CD4-positive, alpha-beta memory T cell (primary cell): ENCODE results near the gene CDC14B. TPM values are rescaled to one million over a fixed set of nuclear protein-coding genes. Genes with fewer than 3 reads are reported as not detected.
"Not testable (repeated sequence)": the region's sequence is repeated elsewhere in the genome, so short reads cannot be mapped to it uniquely, and the experiment has no call there.

Source experiments
- CTCF ChIA-PET: fragments of 350-600 bp; sonication (Branson Sonifier 250); formaldehyde crosslinking; loops from one replicate; lab custom pipeline; 2021; ENCODE audit warnings: inconsistent platforms; ENCODE audit not compliant: partially characterized antibody; lab: Charles Lee
- POLR2A ChIA-PET: fragments of 350-600 bp; sonication (Branson Sonifier 250); formaldehyde crosslinking; loops from one replicate; lab custom pipeline; 2021; ENCODE audit not compliant: partially characterized antibody; lab: Charles Lee
- DNase-seq, 5 donors: peaks; one replicate each; pipeline versions ENCODE4 v3.0.0 to v3.0.0-alpha.2; 2020 to 2022; ENCODE audit warnings: mixed read lengths in 1 of 5
- H3K27ac ChIP-seq: one replicate; pipeline ENCODE4 v1.7.0; 2013; ENCODE audit warnings: low read depth, low read length
- H3K27me3 ChIP-seq: 2 replicates; pipeline ENCODE4 v1.7.0; 2013; ENCODE audit warnings: mild to moderate bottlenecking, low read length, moderate library complexity; ENCODE audit not compliant: insufficient read depth
- H3K36me3 ChIP-seq: 2 replicates; pipeline ENCODE4 v1.7.0; 2013; ENCODE audit warnings: mild to moderate bottlenecking, low read length, moderate library complexity; ENCODE audit not compliant: insufficient read depth
- H3K4me1 ChIP-seq: 2 replicates; pipeline ENCODE4 v1.7.0; 2013; ENCODE audit warnings: mild to moderate bottlenecking, low read length, moderate library complexity; ENCODE audit not compliant: insufficient read depth
- H3K4me3 ChIP-seq, 2 donors: one replicate each; pipeline ENCODE4 v1.7.0; 2013; ENCODE audit warnings: low read length in 2 of 2, mild to moderate bottlenecking in 1 of 2
- H3K9me3 ChIP-seq, 2 donors: one replicate each; pipeline ENCODE4 v1.7.0; 2013; ENCODE audit warnings: low read length in 2 of 2, control low read depth in 1 of 2; ENCODE audit not compliant: control insufficient read depth in 1 of 2
- H3K27ac Mint-ChIP-seq, 7 donors: one replicate each; pipeline ENCODE4 v1.8.0; 2020 to 2021; ENCODE audit warnings: mixed read lengths in 7 of 7, mild to moderate bottlenecking in 6 of 7, inconsistent platforms in 3 of 7, moderate library complexity in 3 of 7
- H3K27me3 Mint-ChIP-seq, 2 donors: one replicate each; pipeline ENCODE4 v1.8.0; 2020 to 2021; ENCODE audit warnings: mixed read lengths in 2 of 2
- H3K36me3 Mint-ChIP-seq, 2 donors: one replicate each; pipeline ENCODE4 v1.8.0; 2020 to 2021; ENCODE audit warnings: mixed read lengths in 2 of 2, inconsistent platforms in 1 of 2, mild to moderate bottlenecking in 1 of 2
- H3K4me1 Mint-ChIP-seq, 4 donors: one replicate each; pipeline ENCODE4 v1.8.0; 2020 to 2021; ENCODE audit warnings: mixed read lengths in 4 of 4, mild to moderate bottlenecking in 1 of 4
- H3K4me3 Mint-ChIP-seq, 8 donors: one replicate each; pipeline ENCODE4 v1.8.0; 2020 to 2021; ENCODE audit warnings: mixed read lengths in 8 of 8, mild to moderate bottlenecking in 7 of 8, moderate library complexity in 6 of 8, inconsistent platforms in 3 of 8
- H3K9me3 Mint-ChIP-seq, 8 donors: one replicate each; pipeline ENCODE4 v1.8.0; 2020 to 2021; ENCODE audit warnings: mixed read lengths in 8 of 8, mild to moderate bottlenecking in 5 of 8, inconsistent platforms in 3 of 8, moderate library complexity in 1 of 8
- intact Hi-C: fragments of 100-400 bp; cut with micrococcal nuclease; formaldehyde crosslinking; loops from one replicate; pipeline ENCODE4 v1.15.1; 2023
- polyA plus RNA-seq, 2 donors: library from polyadenylated mRNA; unstranded; fragments of 300-500 nt; fragmentation: Illumina TruSeq; gene quantifications; one replicate each; pipeline ENCODE4 v1.2.3, GENCODE V29; 2021
- total RNA-seq, 2 experiments: library from RNA; stranded (reverse); gene quantifications; one replicate each; pipeline ENCODE4 v1.2.3, GENCODE V29; 2021

The CDC14B gene
- total RNA-seq (10 to 100 TPM; 15.8 to 17.1 TPM), polyA plus RNA-seq (10 to 100 TPM; 10.6 to 10.7 TPM)

GRCh38 chr9:96619491-96620180, at the start of gene CDC14B:
Gene CDC14B, minus strand, starts transcription at chr9:96619843. Its CDS starts 465 bp downstream, at chr9:96619378.
- peaks cover 8% of the 10 kb centered on the region for H3K27me3 ChIP-seq
- peaks cover 4 to 6% (median 6%) of the 10 kb centered on the region in 4 donors for H3K4me1 Mint-ChIP-seq
- H3K4me3 Mint-ChIP-seq, result peak within 1 kb of the TSS; percentile 62 to 83 (median 80)
- H3K9me3 Mint-ChIP-seq, result peaks cover 0 to 1% (median 0%) of the 10 kb centered on the region in 8 donors
- peaks cover 20 to 31% of the 10 kb centered on the region in 2 donors for H3K27me3 Mint-ChIP-seq
- POLR2A ChIA-PET, result interaction anchor here (1.8 kb wide), 2 partner anchors 53 to 170 kb away, joined by 5 to 7 read pairs; partner anchors contain the start of gene HABP4
- intact Hi-C loops, result loop anchor here (2.0 to 10.0 kb wide), 3 partner anchors 35 to 595 kb away; partner anchors contain the start of genes PRXL2C and ZNF367
- peak; percentile 51 to 77 (median 62) for DNase-seq
- no peaks in the 10 kb centered on the region for H3K36me3 ChIP-seq
- peaks cover 9% of the 10 kb centered on the region for H3K4me1 ChIP-seq
- peak within 1 kb of the TSS in 1 of 2 donors; percentile 38 for H3K4me3 ChIP-seq
- CTCF ChIA-PET, result interaction anchor here (0.6 to 1.0 kb wide), 2 partner anchors 167 to 292 kb away, joined by 3 to 4 read pairs; no protein-coding TSS in a partner anchor
- no peaks in the 10 kb centered on the region for H3K9me3 ChIP-seq
- no peak within 1 kb of the TSS for H3K27ac ChIP-seq
- H3K36me3 Mint-ChIP-seq, result no peaks in the 10 kb centered on the region
- H3K27ac Mint-ChIP-seq, result peak within 1 kb of the TSS in 4 of 7 donors; percentile 37 to 63 (median 44)

DNA sequence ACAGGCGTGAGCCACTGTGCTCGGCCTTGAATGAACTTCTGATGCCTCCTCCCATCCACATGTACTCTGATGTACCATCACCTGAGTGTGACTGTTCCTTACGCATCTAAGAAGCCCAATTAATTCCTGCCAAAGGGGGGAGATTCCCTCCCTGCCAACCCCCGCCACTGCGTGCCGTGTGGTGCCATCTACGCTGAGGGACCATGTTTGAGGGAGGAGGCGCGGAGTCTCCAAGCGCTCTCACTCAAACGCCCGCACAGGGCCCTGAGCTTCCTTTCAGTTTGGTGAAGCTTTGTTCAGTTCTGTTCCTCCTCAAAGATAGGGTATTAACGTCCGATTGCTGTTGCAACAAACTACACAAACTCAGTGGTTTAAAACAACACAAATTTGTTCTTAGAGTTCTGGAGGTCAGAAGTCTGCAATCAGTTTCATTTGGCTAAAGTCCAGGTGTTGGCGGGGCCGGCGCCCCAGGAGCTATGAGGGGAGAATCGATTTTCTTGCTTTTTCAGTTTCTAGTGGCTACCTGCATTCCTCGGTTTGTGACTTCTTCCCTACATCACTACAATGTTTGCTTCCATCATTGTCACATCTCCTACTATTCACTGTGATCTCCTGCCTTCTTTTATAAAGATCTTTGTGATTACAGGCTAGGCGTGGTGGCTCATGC, 49.4 kb upstream of the CDC14B start:
- H3K27ac ChIP-seq, result no peak overlapping the region
- POLR2A ChIA-PET, result no interaction called here
- H3K4me3 Mint-ChIP-seq, result no peak overlapping the region
- CTCF ChIA-PET, result interaction anchor here (1.5 to 4.3 kb wide), 2 partner anchors 341 to 342 kb away, joined by 4 to 38 read pairs; no protein-coding TSS in a partner anchor
- no peaks in the 10 kb centered on the region for H3K9me3 ChIP-seq
- DNase-seq, result no peak
- peaks cover 0 to 2% (median 0%) of the 10 kb centered on the region in 4 donors for H3K4me1 Mint-ChIP-seq
- H3K36me3 ChIP-seq, result no peaks in the 10 kb centered on the region
- H3K4me3 ChIP-seq, result no peak overlapping the region
- no peaks in the 10 kb centered on the region for H3K27me3 ChIP-seq
- H3K9me3 Mint-ChIP-seq, result no peaks in the 10 kb centered on the region
- no peaks in the 10 kb centered on the region for H3K4me1 ChIP-seq
- no peaks in the 10 kb centered on the region for H3K36me3 Mint-ChIP-seq
- H3K27me3 Mint-ChIP-seq, result peaks cover 5 to 7% of the 10 kb centered on the region in 2 donors
- intact Hi-C loops, result loop anchor here (5.0 kb wide), 1 partner anchor 227 kb away; no protein-coding TSS in a partner anchor
- no peak overlapping the region for H3K27ac Mint-ChIP-seq

DNA sequence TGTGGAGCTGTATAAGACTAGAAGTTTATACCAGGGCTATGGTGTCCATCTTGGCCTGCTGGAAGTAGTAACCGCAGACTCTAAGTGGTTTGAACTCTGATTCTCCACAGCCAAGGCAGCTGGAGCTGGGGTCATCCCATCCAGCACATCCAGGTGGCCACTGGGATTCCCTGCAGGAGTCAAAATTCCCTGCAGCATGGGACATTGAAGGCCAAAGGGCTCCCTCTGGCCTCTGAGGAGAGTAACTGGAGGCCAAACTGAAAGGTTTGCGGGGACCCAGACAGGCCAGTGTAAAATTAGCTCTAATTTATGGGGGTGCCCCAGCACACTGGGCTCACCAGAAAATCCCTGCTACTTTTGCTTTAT, 47.7 kb upstream of the CDC14B start:
- Mint-ChIP-seq H3K27ac (peak overlapping the region in 1 of 7 donors; percentile 61), H3K4me3 (no peak overlapping the region), H3K4me1 (peaks cover 0 to 2% (median 0%) of the 10 kb centered on the region in 4 donors), H3K9me3 (no peaks in the 10 kb centered on the region), H3K27me3 (peaks cover 3 to 8% of the 10 kb centered on the region in 2 donors), H3K36me3 (no peaks in the 10 kb centered on the region)
- Histone ChIP-seq H3K9me3 (no peaks in the 10 kb centered on the region), H3K36me3 (no peaks in the 10 kb centered on the region), H3K27me3 (no peaks in the 10 kb centered on the region), H3K4me3 (no peak overlapping the region), H3K4me1 (no peaks in the 10 kb centered on the region), H3K27ac (no peak overlapping the region)
- intact Hi-C loops, result loop anchor here (1.0 to 5.0 kb wide), 2 partner anchors 225 to 340 kb away; no protein-coding TSS in a partner anchor
- ChIA-PET POLR2A (no interaction called here), CTCF (interaction anchor here (0.9 to 4.3 kb wide), 8 partner anchors 7 to 439 kb away, joined by 3 to 38 read pairs (median 3); no protein-coding TSS in a partner anchor)
- no peak for DNase-seq

- intact Hi-C loops, result loop anchor here (1.0 to 5.0 kb wide), 3 partner anchors 225 to 435 kb away; no protein-coding TSS in a partner anchor
- peak in 4 of 5 donors; percentile 33 to 44 (median 42) for DNase-seq
- H3K9me3 ChIP-seq, POLR2A ChIA-PET, H3K4me3 Mint-ChIP-seq, H3K4me1 ChIP-seq, H3K27me3 ChIP-seq, H3K9me3 Mint-ChIP-seq, H3K4me3 ChIP-seq, H3K27ac Mint-ChIP-seq, H3K27me3 Mint-ChIP-seq, H3K36me3 Mint-ChIP-seq, H3K27ac ChIP-seq, H3K4me1 Mint-ChIP-seq, H3K36me3 ChIP-seq: not testable (repeated sequence)
- CTCF ChIA-PET, result interaction anchor here (0.9 to 4.3 kb wide), 10 partner anchors 8 to 439 kb away, joined by 3 to 38 read pairs (median 3); no protein-coding TSS in a partner anchor
These were observed 47.2 kb upstream of the CDC14B start for GRCh38 chr9:96666653-96667362.

DNA sequence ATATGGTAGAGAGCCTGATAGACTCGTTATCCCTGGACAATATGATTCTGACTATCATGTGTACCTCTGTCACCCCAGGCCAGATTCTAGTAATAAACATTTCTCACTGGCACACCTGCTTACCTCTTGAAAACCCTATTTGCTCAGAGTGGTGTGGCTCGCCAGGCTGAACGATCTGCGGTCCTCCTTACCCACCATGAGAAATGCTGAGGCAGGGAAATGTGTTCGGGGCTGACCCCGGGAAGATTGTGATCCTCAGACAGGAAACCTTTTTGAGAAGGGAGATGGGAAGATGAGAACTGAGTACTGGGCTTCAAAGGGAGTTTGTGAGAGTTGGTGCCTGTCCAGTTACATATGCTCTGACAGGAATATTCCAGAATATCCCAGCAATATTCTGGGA, 46.1 kb upstream of the CDC14B start:
- CTCF ChIA-PET, result interaction anchor here (0.7 to 4.3 kb wide), 4 partner anchors 10 to 343 kb away, joined by 3 to 38 read pairs (median 4); no protein-coding TSS in a partner anchor
- POLR2A ChIA-PET, result no interaction called here

DNA sequence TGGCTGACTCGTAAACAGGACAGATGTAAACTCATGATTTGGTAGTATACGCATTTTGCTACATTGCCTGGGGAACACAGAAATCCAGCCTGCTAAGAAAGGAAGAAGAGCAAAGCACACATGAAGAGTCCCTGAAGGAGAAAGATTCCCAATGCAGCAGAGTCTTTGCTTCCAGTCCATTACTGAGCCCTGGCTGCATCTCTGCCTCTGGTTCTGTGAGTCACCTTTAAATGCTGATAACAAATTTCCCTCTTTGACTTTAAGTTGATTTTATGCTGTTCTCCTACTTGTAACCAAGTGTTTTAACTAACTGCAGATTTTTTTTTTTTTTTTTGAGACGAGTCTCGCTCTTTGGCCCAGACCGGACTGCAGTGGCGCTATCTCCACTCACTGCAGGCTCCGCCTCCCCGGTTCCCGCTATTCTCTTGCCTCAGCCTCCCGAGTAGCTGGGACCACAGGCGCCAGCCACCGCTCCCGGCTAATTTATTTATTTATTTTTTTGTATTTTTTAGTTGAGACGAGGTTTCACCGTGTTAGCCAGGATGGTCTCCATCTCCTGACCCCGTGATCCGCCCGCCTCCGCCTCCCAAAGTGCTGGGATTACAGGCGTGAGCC, 44.0 kb upstream of the CDC14B start:
- no peaks in the 10 kb centered on the region for H3K36me3 Mint-ChIP-seq
- no peaks in the 10 kb centered on the region for H3K27me3 ChIP-seq
- no peaks in the 10 kb centered on the region for H3K36me3 ChIP-seq
- ChIA-PET CTCF (no interaction called here), POLR2A (no interaction called here)
- H3K9me3 ChIP-seq, result no peaks in the 10 kb centered on the region
- peaks cover 3 to 8% of the 10 kb centered on the region in 2 donors for H3K27me3 Mint-ChIP-seq
- no peaks in the 10 kb centered on the region for H3K9me3 Mint-ChIP-seq
- DNase-seq, result no peak
- H3K4me3 Mint-ChIP-seq, result no peak overlapping the region
- H3K4me1 Mint-ChIP-seq, result peaks cover 0 to 2% (median 0%) of the 10 kb centered on the region in 4 donors
- H3K4me1 ChIP-seq, result no peaks in the 10 kb centered on the region
- no peak overlapping the region for H3K27ac ChIP-seq
- H3K4me3 ChIP-seq, result no peak overlapping the region
- intact Hi-C loops, result no loop called here
- no peak overlapping the region for H3K27ac Mint-ChIP-seq

More for the DNA sequence above, 46.1 kb upstream of the CDC14B start:
- Histone ChIP-seq H3K4me1 (no peaks in the 10 kb centered on the region), H3K9me3 (no peaks in the 10 kb centered on the region), H3K4me3 (no peak overlapping the region), H3K27me3 (no peaks in the 10 kb centered on the region), H3K36me3 (no peaks in the 10 kb centered on the region), H3K27ac (no peak overlapping the region)
- Mint-ChIP-seq H3K36me3 (no peaks in the 10 kb centered on the region), H3K27ac (no peak overlapping the region), H3K4me1 (peaks cover 0 to 2% (median 0%) of the 10 kb centered on the region in 4 donors), H3K27me3 (peaks cover 3 to 8% of the 10 kb centered on the region in 2 donors), H3K9me3 (no peaks in the 10 kb centered on the region), H3K4me3 (no peak overlapping the region)
- intact Hi-C loops, result loop anchor here (1.0 to 5.0 kb wide), 2 partner anchors 223 to 433 kb away; no protein-coding TSS in a partner anchor
- no peak for DNase-seq
